ENCODE data around the gene PRKCB.

DNA sequence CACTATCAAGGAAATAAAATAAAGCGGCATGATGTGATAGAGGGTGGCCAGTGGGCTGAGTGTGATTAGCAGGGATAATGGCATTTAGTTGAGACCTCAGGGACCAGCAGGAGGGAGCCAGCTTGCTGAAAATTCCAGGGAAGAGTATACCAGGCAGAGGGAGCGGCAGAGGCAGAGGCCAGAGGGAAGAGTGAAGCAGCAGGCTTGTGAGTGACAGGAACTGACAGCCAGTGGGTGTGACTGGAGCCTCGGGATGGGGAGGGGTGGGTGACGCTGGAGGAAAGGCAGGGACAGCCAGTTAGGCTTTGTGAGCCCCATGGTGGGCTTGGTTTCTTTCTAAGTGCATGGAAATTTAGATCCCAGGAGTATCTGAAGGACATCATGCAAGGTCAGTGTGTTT, 210.7 kb downstream of the PRKCB start:
- TF ChIP-seq POLR2A (IDR thresholded peaks at IDR 0.05): no peak
- TF ChIP-seq, protein P1, sequence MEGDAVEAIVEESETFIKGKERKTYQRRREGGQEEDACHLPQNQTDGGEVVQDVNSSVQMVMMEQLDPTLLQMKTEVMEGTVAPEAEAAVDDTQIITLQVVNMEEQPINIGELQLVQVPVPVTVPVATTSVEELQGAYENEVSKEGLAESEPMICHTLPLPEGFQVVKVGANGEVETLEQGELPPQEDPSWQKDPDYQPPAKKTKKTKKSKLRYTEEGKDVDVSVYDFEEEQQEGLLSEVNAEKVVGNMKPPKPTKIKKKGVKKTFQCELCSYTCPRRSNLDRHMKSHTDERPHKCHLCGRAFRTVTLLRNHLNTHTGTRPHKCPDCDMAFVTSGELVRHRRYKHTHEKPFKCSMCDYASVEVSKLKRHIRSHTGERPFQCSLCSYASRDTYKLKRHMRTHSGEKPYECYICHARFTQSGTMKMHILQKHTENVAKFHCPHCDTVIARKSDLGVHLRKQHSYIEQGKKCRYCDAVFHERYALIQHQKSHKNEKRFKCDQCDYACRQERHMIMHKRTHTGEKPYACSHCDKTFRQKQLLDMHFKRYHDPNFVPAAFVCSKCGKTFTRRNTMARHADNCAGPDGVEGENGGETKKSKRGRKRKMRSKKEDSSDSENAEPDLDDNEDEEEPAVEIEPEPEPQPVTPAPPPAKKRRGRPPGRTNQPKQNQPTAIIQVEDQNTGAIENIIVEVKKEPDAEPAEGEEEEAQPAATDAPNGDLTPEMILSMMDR (IDR thresholded peaks at IDR 0.05): no peak

All from testis (tissue), 2 donors.